ENCODE data around the gene BEAN1.

BEAN1 gene

DNA sequence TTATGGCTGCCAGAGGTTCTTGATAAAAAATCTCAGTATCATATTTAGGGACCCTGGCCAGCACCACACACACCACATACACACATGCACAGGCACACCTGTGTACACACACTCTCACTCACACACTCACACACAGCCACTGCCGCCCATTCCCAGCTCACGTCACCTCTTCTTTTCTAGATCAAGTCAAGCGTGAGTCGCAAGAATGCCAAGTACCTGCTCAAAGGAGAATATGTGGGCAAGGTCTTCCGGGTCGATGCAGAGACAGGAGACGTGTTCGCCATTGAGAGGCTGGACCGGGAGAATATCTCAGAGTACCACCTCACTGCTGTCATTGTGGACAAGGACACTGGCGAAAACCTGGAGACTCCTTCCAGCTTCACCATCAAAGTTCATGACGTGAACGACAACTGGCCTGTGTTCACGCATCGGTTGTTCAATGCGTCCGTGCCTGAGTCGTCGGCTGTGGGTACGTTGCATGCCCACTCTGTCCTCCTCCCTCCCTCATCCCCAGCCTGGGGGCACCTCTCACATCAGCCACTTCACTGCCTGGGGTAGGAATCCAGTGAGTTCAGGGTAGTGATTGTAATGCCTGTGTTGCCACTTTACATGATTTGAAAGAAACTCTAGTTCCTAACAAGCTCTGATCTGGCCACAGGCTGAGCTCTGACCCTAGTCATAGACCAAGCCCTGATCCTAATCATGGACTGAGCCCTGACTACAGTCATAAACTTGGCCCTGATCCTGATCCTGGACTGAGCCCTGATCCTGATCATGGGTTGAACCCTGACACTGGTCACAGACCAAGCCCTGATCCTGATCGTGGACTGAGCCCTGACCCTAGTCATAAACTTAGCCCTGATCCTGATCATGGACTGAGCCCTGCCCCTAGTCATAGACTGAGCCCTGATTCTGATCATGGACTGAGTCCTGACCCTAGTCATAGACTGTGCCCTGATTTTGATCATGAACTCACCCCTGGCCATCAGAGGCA lies 40.2 kb upstream of the BEAN1 start:
- Histone ChIP-seq H3K27ac (ENCODE audit: low read length) (no peak overlapping the region), H3K4me3 (ENCODE audit: low read depth in 1 of 2, low read length in 2 of 2) (no peak overlapping the region), H3K9me3 (ENCODE audit: control insufficient read depth in 1 of 2, low read length in 2 of 2) (no peaks in the 10 kb centered on the region), H3K27me3 (ENCODE audit: low read depth, low read length) (no peaks in the 10 kb centered on the region), H3K4me1 (ENCODE audit: control insufficient read depth in 1 of 2, insufficient read depth in 2 of 2, low read length in 2 of 2) (no peaks in the 10 kb centered on the region), H3K36me3 (ENCODE audit: control insufficient read depth in 1 of 2, insufficient read depth in 2 of 2, low read length in 2 of 2) (no peaks in the 10 kb centered on the region)

GRCh38 chr16:66387817-66388332 lies 39.2 kb upstream of the BEAN1 start:
- Histone ChIP-seq H3K27ac (ENCODE audit: low read length) (no peak overlapping the region), H3K27me3 (ENCODE audit: low read depth, low read length) (no peaks in the 10 kb centered on the region), H3K9me3 (ENCODE audit: control insufficient read depth in 1 of 2, low read length in 2 of 2) (no peaks in the 10 kb centered on the region), H3K36me3 (ENCODE audit: control insufficient read depth in 1 of 2, insufficient read depth in 2 of 2, low read length in 2 of 2) (no peaks in the 10 kb centered on the region), H3K4me3 (ENCODE audit: low read depth in 1 of 2, low read length in 2 of 2) (no peak overlapping the region), H3K4me1 (ENCODE audit: control insufficient read depth in 1 of 2, insufficient read depth in 2 of 2, low read length in 2 of 2) (no peaks in the 10 kb centered on the region)

DNA sequence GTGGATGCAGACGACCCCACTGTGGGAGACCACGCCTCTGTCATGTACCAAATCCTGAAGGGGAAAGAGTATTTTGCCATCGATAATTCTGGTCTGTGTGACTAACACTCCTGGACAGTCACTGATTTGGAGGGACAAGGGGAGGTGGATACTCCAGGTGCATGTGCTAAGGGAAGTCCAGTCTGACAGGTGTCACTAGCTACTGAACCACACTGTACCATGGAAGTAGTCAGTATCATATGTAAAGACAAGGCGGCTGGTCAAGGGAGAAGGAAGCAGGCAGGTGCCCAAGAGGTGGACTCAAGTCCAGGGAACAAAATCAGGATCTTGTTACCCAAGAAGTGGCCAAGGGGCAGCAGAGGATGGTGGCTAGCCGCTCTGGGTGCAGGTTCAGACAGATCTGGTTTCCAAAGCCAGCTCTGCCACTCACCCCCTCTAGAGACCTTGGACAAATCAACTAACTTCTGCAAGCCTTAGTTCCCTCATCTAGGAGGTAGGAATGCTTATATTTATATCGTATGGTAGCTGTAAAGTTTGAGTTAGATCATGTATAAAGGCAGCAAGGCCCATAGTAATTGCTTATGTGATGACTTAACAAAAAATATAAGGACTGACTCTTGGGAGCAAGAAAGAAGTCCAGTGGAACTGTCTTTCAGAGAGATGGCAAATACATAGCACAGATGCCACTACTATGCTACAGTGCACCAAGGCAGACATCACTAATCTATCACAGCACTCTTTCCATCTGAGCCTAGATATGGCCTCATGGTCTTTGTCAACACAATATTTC lies 38.5 kb upstream of the BEAN1 start:
- Histone ChIP-seq H3K27ac (ENCODE audit: low read length) (no peak overlapping the region), H3K9me3 (ENCODE audit: control insufficient read depth in 1 of 2, low read length in 2 of 2) (no peaks in the 10 kb centered on the region), H3K4me1 (ENCODE audit: control insufficient read depth in 1 of 2, insufficient read depth in 2 of 2, low read length in 2 of 2) (no peaks in the 10 kb centered on the region), H3K4me3 (ENCODE audit: low read depth in 1 of 2, low read length in 2 of 2) (no peak overlapping the region), H3K27me3 (ENCODE audit: low read depth, low read length) (no peaks in the 10 kb centered on the region), H3K36me3 (ENCODE audit: control insufficient read depth in 1 of 2, insufficient read depth in 2 of 2, low read length in 2 of 2) (no peaks in the 10 kb centered on the region)

- Histone ChIP-seq H3K4me1 (ENCODE audit: control insufficient read depth in 1 of 2, insufficient read depth in 2 of 2, low read length in 2 of 2) (no peaks in the 10 kb centered on the region), H3K36me3 (ENCODE audit: control insufficient read depth in 1 of 2, insufficient read depth in 2 of 2, low read length in 2 of 2) (no peaks in the 10 kb centered on the region), H3K27ac (ENCODE audit: low read length) (no peak overlapping the region), H3K27me3 (ENCODE audit: low read depth, low read length) (no peaks in the 10 kb centered on the region), H3K4me3 (ENCODE audit: low read depth in 1 of 2, low read length in 2 of 2) (no peak overlapping the region), H3K9me3 (ENCODE audit: control insufficient read depth in 1 of 2, low read length in 2 of 2) (no peaks in the 10 kb centered on the region)
Observed at GRCh38 chr16:66389256-66390176, 37.6 kb upstream of the BEAN1 start.

DNA sequence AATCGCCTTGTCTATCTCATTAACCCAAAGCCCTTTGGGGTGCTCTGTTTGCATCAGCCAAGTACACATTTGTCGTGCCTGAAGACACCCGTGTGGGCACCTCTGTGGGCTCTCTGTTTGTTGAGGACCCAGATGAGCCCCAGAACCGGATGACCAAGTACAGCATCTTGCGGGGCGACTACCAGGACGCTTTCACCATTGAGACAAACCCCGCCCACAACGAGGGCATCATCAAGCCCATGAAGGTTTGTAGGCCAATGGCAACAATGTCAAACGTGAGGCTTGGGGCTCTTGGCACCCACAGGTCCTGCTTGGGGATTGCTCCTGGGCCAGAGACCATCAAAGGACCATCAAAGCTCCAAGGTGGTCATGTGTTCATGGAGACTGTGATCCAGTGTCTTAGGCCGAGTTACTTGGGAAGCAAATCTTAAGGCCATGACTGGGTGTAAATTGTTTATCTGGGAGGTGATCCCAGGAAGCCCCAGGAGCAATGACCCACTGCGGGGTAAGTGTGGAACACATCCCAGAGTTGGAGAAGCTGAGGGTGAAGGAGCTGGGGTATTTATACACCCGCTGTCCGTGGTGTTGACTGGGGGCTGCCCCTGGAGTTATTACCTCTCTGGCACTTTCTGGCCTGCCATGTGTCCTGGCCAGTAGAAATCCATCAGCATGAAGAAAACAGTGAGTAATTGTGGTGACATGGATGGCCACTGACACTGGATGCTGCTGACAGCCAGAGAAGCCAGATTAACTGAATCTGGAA lies 36.6 kb upstream of the BEAN1 start:
- no peak overlapping the region for H3K4me3 ChIP-seq (ENCODE audit: low read depth in 1 of 2, low read length in 2 of 2)
- no peaks in the 10 kb centered on the region for H3K36me3 ChIP-seq (ENCODE audit: control insufficient read depth in 1 of 2, insufficient read depth in 2 of 2, low read length in 2 of 2)
- no peaks in the 10 kb centered on the region for H3K9me3 ChIP-seq (ENCODE audit: control insufficient read depth in 1 of 2, low read length in 2 of 2)
- H3K27ac ChIP-seq (ENCODE audit: low read length): no peak overlapping the region
- H3K4me1 ChIP-seq (ENCODE audit: control insufficient read depth in 1 of 2, insufficient read depth in 2 of 2, low read length in 2 of 2): no peaks in the 10 kb centered on the region
- H3K27me3 ChIP-seq (ENCODE audit: low read depth, low read length): no peaks in the 10 kb centered on the region

DNA sequence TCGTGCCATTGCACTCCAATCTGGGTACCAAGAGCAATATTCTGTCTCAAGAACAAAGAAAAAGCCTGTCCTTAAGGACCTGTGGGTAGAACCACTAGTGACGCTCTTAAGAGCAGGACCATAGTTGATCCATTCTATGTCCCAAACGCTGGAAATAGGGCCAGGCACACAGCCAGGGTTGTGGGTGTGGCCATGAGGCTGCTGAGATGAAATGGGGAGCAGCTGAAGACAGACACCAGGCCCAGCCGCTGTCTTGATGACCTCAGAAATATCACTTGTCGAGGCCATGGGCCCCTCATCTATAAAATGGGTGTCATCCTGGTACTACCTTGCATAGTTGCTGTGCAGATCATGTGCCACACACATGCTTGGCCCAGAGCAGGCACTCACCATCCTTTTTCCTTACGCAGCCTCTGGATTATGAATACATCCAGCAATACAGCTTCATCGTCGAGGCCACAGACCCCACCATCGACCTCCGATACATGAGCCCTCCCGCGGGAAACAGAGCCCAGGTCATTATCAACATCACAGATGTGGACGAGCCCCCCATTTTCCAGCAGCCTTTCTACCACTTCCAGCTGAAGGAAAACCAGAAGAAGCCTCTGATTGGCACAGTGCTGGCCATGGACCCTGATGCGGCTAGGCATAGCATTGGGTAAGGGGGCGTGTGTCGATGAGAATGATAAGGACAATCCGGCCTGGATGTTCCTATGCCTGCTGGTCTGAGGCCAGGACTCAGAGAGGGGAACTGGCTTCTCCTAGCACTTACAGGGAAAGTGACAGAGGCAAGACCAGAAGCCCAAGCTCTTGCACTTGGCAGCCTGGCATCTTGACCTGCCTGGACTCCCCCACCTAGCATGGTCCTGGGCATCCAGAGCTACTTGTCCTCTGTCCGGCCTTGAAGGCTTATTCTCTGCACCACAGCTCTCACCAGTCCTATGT lies 35.1 kb upstream of the BEAN1 start:
- Histone ChIP-seq H3K27me3 (ENCODE audit: low read depth, low read length) (no peaks in the 10 kb centered on the region), H3K36me3 (ENCODE audit: control insufficient read depth in 1 of 2, insufficient read depth in 2 of 2, low read length in 2 of 2) (no peaks in the 10 kb centered on the region), H3K4me3 (ENCODE audit: low read depth in 1 of 2, low read length in 2 of 2) (no peak overlapping the region), H3K27ac (ENCODE audit: low read length) (no peak overlapping the region), H3K4me1 (ENCODE audit: control insufficient read depth in 1 of 2, insufficient read depth in 2 of 2, low read length in 2 of 2) (no peaks in the 10 kb centered on the region), H3K9me3 (ENCODE audit: control insufficient read depth in 1 of 2, low read length in 2 of 2) (no peaks in the 10 kb centered on the region)

DNA sequence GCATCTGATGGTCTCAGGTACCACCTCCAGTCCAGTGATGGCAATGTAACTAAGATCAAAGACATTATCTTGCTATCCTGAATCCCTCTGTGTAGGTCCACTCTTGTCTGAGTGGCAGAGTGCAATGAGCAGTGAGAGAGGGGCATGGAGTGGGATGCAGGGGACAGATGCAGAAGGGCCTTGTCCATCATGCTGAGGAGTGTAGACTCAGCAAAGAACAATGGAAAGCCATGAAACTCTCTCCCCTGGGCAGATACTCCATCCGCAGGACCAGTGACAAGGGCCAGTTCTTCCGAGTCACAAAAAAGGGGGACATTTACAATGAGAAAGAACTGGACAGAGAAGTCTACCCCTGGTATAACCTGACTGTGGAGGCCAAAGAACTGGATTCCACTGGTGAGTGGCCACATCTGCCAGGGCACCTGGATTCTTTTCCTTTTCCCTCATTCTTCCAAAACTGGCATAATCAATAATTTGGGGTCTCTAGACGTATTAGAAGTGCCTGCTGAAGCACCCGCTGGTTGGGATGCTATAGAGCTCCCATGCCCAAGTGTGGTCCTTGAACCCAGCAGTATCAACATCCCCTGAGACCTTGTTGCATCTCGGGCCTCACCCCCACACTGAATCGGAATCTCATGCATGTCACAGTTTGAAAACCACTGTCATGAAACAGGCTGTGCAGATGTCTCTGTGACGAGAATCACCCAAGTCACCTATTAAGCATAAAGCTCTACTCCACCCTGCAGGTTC lies 31.1 kb upstream of the BEAN1 start:
- H3K27me3 ChIP-seq (ENCODE audit: low read depth, low read length): no peaks in the 10 kb centered on the region
- no peak overlapping the region for H3K4me3 ChIP-seq (ENCODE audit: low read depth in 1 of 2, low read length in 2 of 2)
- H3K9me3 ChIP-seq (ENCODE audit: control insufficient read depth in 1 of 2, low read length in 2 of 2): no peaks in the 10 kb centered on the region
- no peaks in the 10 kb centered on the region for H3K4me1 ChIP-seq (ENCODE audit: control insufficient read depth in 1 of 2, insufficient read depth in 2 of 2, low read length in 2 of 2)
- no peaks in the 10 kb centered on the region for H3K36me3 ChIP-seq (ENCODE audit: control insufficient read depth in 1 of 2, insufficient read depth in 2 of 2, low read length in 2 of 2)
- H3K27ac ChIP-seq (ENCODE audit: low read length): no peak overlapping the region

DNA sequence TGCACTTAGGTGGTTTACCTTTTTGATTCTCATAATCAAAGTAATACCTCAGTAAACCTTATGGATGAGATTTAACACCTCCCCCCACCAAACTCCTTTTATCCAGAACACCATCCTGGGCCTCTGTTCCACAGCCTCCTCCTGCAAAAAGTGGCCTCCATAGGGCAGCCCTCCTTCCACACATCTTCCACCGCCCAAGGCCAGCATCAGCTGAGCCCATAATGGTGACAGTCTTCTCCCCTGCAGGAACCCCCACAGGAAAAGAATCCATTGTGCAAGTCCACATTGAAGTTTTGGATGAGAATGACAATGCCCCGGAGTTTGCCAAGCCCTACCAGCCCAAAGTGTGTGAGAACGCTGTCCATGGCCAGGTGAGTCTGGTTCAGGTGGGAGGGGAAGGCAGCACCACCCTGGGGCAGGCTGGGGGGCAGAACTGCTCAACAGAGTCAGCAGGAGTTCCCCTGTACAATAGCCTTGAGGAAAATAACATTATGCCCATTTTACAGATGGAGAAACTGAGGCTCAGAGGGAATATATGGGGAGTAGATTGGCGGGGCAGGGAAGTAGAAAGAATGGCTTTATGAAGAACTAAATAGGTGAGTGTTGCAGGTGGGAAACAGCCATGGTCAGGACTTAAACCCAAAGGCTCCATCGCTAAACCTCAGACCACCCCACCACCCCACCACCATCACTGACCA lies 29.2 kb upstream of the BEAN1 start:
- Histone ChIP-seq H3K4me1 (ENCODE audit: control insufficient read depth in 1 of 2, insufficient read depth in 2 of 2, low read length in 2 of 2) (no peaks in the 10 kb centered on the region), H3K36me3 (ENCODE audit: control insufficient read depth in 1 of 2, insufficient read depth in 2 of 2, low read length in 2 of 2) (no peaks in the 10 kb centered on the region), H3K4me3 (ENCODE audit: low read depth in 1 of 2, low read length in 2 of 2) (no peak overlapping the region), H3K27ac (ENCODE audit: low read length) (no peak overlapping the region), H3K27me3 (ENCODE audit: low read depth, low read length) (no peaks in the 10 kb centered on the region), H3K9me3 (ENCODE audit: control insufficient read depth in 1 of 2, low read length in 2 of 2) (no peaks in the 10 kb centered on the region)

DNA sequence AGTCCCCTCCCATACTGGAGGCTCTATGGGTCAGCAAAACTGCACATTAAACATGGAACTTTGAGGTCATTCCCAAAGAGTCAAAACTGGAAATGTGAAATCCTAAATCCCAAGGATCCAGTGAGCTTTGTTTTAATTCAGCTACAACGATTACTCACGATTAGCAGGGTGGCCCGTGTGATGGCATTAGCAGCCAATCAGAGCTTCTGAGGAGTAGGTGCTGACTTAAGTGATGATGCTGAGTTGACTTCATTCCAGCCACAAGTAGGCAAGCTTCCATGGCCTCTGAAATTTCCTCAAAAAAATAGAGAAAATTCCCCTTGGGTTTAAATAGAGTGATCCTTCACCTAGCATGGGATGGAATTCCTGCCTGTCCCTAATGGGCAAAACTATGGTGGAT lies 28.1 kb upstream of the BEAN1 start:
- H3K4me3 ChIP-seq (ENCODE audit: low read depth in 1 of 2, low read length in 2 of 2): no peak overlapping the region
- no peak overlapping the region for H3K27ac ChIP-seq (ENCODE audit: low read length)
- no peaks in the 10 kb centered on the region for H3K36me3 ChIP-seq (ENCODE audit: control insufficient read depth in 1 of 2, insufficient read depth in 2 of 2, low read length in 2 of 2)
- H3K27me3 ChIP-seq (ENCODE audit: low read depth, low read length): no peaks in the 10 kb centered on the region
- no peaks in the 10 kb centered on the region for H3K4me1 ChIP-seq (ENCODE audit: control insufficient read depth in 1 of 2, insufficient read depth in 2 of 2, low read length in 2 of 2)
- H3K9me3 ChIP-seq (ENCODE audit: control insufficient read depth in 1 of 2, low read length in 2 of 2): no peaks in the 10 kb centered on the region
